GM18520 (cell line): ENCODE results near the gene STRA8.

Experiments
- ATAC-seq: cut with Tn5 transposase; IDR thresholded peaks from one replicate; pipeline ENCODE4 v1.9.1; 2021; ENCODE audit not compliant: unreplicated experiment

The STRA8 gene

DNA sequence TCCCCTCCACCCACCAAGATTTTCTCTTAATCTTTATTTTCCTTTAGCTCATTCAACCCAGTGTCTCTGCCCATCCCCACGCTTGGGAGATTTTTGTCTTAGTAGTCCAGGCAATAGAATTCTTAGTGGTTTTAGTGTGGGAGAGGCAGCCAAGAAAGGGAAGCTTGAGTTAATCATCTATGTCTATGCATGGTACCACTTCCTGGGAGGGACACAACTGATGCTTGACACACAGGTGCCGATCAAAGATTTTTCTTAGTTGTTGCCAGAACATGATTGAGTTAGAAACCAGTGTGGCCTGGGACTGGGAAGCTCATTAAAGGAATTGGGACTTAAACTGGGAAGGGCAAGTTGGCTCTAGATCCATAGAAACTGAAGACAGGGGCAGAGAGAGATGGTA lies 3.1 kb downstream of the STRA8 start:
- no peak for ATAC-seq

DNA sequence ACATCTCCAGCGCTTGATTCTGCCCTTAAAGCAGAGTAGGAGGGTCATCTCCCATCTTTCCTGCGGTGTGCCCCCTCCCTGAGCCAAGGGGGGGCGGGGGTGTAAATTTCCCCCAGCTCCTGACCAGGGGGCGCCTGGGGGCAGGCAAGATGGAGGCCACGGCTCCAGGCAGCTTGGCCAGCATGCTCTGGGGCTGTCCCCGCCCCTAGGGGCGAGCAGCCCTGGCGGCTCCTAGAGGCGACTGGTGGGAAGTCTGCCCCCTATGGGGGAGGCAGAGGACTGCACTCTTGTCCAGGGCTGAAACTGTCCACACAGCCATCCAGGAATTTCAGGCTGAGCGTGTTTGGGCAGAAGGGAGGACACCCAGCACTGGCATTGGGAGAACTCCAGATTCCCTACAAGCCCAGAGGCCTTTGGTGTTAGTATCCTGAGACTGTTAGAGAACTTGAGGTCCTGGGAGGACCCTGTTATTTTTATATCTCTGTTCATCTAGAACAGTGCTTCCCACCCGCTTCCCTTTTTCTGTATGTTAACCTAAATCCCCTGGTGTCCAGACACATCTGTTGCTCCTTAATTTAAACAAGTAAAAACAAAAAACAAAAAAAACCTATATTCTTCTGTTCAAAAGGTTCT lies 4.6 kb downstream of the STRA8 start:
- ATAC-seq: no peak

DNA sequence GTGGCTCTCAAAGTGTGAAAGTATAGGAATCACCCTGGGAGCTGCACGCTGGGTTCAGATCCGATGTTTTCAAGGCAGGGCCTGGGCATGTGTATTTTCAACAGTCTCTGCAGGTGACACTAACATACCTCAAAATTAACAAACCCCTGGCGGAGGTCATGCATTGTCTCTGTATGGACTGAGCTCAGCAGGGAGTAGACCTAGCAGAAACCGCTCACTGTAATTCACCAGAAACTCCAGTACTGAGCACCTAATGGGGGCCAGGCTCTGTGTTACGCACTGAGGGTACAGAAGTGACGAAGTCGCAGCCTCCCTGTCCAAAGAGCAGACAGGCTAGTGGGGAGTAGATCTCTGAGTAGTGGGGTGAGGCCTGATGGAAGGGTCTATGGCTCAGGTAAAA lies 5.6 kb downstream of the STRA8 start:
- no peak for ATAC-seq

DNA sequence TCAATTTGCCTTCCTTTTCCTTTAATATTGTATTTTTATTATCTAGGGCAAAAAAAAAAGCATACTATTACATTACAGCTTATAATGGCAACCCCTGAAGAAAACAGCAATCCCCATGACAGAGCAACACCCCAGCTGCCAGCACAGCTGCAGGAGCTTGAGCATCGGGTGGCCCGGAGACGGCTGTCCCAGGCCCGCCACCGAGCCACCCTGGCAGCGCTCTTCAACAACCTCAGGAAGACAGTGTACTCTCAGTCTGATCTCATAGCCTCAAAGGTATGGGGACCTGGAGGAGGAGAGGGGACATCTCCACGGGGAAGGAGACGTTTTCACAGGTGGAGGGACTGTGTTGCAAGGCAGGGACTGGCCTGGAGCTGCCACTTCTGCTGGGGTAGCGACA lies 6.8 kb downstream of the STRA8 start:
- no peak for ATAC-seq

DNA sequence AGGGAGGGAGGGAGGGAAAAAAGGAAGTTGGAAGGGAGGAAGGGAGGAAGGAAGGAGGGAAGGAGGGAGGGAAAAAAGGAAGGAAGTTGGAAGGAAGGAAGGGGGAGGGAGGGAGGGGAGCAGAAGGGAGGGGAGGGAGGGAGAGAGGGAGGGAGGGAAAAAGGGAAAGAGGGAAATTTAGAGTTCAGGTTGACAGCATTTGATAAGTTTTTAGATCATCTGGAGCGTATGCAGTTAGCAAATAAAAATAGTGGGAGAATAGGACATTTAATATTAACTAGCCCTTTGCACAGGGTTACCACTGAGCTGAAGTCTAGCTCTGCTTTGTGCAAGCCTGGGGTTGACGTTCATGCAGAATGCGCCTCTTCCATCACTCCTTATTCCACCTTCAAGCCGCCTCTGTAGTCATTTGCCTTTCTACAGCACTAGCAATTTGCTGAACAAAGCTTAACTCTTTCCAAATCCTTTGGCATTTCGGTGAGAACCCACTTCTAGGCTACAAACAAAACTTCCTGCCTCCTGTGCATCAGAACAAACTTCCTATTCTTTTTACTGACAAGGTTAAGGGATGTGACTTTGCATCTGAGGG lies 8.6 kb downstream of the STRA8 start:
- ATAC-seq: no peak

DNA sequence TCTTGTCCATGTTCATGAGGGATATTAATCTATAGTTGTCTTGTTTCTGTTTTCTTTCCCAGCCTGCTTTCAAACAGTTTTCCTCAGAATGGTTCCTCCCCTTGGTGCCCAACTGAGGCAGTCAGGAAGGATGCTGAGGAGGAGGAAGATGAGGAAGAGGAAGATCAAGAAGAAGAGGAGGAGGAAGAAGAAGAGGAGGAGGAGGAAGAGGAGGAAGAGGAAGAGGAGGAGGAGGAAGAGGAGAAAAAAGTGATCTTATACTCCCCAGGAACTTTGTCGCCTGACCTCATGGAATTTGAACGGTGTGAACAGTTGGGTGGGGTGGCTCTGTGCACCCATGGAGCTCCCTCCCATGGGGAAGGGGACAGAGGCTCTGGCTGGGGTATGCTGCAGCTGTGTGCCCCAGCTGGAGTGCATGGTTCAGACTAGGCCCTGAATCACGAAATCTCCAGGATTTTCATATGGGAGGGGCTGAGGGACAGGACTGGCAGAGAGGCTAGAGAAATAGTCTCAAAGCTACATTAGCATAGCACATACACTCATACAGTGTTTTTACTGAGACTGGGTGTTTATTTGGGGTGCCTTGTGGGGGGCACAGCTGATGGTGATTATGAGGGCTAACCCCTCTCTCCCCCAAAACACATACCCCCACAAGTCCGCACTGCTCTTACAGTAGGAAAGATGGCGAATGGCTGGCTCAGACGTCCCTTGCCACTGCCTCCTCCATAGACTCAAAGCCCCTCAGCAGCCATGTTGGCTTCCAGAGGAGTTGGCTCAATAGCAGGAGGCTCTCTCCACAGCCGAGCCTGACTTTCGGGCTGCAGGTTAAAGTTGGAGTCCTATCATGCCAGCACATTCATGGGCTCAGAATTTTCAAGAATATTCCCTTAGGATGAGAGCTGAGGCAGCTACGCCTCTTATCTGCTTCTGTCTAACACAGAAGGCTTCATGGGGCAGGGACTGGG lies 11.9 kb downstream of the STRA8 start:
- ATAC-seq: no peak

DNA sequence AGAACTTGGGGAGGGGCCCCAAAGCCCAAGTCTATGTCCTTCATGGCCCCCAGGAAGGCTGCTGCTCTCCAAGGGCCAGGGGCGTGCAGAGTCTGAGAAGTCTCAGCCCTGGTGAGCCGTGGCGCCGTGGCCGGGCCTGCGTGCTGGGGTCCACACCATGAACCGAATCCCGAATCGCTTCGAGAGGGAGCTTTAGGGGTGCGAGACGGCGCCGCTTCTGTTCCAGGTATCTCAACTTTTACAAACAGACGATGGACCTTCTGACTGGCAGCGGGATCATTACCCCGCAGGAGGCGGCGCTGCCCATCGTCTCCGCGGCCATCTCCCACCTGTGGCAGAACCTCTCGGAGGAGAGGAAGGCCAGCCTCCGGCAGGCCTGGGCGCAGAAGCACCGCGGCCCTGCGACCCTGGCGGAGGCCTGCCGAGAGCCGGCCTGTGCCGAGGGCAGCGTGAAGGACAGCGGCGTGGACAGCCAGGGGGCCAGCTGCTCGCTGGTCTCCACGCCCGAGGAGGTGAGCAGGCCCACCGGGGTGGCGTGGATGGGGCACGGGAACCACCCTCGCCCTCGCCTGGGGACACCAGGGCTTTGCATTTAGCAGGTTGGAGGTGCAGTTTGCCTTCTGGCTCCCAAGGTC lies 12.7 kb downstream of the STRA8 start:
- ATAC-seq: no peak

DNA sequence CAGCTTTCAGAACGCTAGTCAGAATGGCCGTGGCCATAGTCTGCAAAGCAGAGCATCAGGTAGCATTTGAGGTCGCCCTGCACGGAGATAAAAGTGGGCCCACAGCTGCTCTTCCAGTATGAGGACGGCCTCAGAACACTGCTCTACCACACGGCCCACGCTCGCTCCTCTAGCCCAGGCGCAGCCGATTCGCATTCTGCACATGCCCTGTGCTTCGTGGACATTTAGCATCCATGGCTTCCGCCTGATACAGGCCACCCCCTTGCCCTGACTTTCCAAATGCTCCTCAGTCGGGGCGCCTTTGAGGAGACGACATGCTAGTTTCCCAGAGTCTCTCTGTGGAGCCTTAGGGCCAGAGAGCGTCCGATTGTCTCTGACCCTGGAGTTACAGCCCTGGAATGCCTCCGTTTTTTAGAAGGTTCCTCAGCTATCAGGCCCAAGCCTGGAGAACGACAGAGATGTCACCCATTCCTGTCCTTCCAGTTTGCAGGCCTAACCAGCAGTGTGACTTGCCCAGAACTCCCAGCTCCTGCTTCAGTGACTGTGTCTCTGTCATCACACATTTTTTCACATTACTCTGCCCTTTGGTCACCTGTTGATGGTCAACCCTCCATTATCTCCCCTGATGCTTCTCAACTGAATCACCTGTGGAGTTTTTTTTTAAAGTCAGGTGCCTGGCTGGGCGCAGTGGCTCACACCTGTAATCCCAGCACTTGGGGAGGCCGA lies 14.3 kb downstream of the STRA8 start:
- no peak for ATAC-seq

DNA sequence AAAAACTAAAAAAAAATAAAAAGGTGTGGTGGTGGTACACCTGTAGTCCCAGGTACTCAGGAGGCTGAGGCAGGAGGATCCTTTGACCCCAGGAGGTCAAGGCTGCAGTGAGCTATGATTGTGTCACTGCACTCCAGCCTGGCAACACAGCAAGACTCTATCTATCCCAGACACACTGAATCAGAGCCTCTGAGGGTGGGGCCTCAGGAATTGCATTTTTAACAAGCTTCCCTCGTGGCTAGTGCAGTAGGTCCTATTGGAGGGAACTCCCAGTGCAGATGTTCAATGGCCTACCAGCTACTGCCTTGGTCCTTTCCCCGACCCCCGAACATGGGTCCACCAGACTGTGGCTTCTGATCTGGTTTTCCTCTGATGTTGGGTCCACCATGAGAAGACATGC lies 14.9 kb downstream of the STRA8 start:
- no peak for ATAC-seq

DNA sequence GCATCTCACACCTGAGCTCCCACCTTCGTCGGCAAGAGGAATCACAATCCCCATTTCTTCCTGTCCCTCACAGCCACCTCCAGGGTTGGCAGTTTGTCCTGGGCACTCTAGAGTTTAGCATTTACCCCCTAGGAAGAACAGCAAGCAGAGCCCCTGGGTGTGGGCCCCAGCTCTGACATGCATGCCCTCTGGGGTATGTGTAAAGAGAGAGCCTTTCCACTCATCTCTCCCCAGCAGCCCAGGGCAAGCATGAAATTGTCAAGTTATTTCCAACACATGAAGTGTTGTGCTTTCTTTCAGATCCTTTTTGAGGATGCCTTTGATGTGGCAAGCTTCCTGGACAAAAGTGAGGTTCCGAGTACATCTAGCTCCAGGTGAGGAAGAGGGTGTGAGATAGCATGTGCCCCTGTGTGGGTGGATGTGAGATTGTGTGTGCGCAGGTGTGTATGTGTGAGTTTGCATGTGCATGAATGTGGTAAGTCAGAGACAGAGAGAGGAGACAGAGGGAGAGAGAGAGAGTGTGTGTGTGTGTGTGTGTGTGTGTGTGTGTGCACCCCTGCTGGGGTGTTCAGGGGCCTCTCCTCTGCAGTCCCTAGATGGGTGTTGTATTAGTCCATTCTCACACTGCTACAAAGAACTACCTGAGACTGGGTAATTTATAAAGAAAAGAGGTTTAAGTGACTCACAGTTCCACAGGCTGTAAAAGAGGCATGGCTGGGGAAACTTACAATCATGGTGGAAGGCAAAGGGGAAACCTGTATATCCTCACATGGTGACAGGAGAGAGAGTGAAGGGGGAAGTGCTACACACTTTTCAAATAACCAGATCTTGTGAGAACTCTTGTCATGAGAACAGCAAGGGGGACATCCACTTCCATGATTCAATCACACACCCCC lies 18.1 kb downstream of the STRA8 start:
- no peak for ATAC-seq

DNA sequence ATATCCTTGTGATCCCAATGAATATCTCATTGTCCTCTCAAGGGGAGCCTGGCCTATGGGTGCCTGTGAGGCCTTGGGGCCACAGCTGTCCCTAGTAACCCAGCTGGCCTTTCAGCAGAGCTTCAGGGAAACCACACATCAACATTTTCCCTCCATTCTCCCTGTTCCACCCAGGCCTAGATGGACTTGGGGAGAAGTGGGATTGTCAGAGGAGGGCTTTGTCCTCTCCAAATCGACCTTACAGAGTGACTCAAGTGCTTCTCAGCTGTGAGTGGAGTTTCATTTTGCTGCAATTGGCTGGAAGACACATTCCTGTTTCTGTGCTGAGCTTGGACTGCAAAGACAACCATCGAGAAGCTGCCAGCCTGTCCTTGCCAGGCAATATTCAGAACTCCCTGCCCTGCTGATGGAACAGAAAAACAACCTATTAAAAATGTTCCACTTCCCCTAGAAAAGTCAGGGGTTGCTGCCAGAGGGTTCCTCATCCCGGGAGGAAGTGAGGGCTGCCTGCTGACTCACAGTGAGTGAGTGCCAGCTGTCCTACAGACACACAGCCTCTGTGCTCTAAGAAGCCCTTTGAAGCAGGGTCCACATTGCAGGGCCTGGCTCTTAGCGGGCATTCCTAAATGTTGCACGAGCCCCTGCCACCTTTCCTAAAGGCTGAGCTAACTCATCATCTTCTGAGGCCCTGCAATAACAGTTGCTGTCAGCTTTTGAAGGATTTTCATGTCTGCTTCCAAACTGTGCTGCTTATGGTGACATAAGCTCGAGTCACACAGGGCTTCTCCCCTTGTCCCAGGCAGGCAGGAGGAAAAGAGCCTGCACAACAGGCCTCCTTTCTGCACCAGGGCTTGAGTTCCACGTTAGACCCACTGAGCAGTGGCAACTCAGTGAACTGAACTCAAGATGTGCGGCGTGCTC lies 20.5 kb downstream of the STRA8 start:
- ATAC-seq: no peak

DNA sequence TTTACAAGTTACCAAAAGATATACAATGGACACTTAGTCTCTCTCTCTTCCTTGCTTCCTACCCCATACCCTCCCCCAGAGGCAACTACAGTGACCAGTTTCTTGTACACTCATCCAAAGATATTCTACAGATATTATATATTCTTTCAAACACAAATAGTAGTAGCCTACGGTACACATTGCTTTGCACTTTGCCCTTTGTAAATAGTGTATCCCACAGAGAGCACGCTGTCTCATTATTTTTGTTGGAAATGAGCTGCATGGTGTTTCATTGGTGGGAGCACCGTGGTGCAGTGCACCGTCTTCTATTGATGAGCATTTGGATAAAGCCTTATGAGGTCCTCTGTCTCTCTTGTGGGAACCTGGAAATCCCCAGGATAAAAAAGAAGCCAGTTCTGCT lies 24.2 kb downstream of the STRA8 start:
- ATAC-seq: no peak

DNA sequence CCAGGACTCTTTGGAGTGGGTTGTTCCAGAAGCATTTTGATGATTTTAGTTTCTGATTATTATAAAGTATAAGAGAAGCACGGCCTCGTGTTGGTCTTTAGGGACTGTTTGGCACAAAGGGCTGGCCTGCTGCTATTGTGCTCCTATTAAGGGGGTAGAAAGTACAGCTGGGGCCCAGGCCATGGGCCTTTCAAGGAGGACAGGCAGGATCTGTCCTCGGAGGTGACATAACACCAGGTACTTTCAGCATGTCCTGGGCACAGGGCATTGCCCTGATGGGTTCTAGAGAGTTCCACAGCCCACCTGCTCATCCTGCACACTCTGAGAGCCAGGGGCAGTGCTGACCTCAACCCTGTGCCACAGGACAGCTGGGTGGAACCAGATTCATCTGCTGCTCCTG lies 24.9 kb downstream of the STRA8 start:
- ATAC-seq: no peak

DNA sequence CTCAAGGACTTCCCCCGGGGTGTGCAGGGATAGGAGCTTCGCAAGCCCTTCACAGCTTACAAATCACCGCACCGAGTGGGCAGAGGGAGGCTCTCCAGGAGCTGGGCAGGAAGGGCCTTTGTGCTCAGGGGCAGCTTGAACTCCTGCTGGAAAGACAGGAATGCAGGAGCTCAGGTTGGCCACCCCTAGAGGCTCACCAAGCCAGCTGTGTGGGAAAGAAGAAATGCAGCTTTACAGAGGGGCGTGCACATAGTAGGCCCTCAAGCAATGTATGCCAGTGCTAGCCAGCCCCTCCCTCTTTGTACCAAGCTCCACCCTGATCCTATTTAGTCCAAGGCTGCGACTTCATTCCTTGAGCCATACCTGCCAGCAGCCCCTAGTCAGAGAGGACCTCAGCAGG lies 26.1 kb downstream of the STRA8 start:
- no peak for ATAC-seq

DNA sequence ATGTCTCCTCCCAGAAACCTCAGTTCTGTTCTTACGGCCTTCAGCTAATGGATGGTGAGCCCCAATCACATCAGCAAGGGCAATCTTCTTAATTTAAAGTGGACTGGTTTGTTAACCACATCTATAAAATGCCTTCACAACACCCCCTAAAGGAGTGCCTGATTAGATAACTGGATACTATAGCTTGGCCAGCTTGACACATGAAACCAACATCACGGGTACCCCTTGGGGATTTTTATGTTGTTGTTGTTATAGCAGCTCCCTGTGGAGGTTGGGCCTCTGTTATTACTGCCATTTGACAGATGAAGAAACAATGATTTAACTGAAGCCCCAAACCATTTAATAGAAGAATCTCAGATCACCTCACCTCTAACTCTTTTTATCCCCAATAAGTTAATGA lies 26.8 kb downstream of the STRA8 start:
- no peak for ATAC-seq

DNA sequence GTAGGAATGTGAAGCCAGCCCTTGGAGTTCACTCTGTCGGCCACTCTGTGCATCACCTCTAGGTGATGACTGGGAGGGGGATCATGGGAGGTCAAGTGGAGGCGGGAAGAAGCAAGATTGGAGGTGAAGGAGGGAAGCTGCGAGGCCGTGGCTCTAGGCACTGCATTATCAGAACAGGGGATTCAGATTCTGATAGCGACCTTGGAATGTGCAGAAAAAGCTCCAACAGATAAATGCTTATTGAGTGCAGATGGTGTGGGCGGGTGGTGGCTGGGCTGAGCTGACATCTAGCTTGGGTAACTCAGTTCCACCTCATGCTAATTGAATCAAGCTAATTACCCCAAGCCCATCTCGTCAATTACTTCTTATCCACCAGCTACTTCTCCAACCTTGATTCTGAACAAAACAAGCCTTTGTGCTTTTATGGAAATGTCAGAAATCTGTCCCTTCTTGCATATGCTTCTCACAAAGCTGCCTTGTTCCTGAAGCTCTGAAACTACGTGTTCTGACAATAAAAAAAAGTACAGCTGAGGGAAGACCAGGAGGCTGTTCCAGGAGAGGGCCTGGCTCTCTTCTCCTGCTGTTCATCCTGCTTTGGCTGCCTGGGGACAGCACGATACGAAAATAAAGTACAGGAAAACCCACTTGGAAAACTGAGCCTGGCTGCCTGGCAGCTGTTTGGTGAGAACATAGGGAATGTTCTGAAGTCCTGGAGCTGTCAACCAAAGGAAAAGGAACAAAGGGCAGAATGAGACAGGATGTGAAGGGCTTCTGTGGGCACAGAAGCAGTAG lies 27.5 kb downstream of the STRA8 start:
- ATAC-seq: no peak

DNA sequence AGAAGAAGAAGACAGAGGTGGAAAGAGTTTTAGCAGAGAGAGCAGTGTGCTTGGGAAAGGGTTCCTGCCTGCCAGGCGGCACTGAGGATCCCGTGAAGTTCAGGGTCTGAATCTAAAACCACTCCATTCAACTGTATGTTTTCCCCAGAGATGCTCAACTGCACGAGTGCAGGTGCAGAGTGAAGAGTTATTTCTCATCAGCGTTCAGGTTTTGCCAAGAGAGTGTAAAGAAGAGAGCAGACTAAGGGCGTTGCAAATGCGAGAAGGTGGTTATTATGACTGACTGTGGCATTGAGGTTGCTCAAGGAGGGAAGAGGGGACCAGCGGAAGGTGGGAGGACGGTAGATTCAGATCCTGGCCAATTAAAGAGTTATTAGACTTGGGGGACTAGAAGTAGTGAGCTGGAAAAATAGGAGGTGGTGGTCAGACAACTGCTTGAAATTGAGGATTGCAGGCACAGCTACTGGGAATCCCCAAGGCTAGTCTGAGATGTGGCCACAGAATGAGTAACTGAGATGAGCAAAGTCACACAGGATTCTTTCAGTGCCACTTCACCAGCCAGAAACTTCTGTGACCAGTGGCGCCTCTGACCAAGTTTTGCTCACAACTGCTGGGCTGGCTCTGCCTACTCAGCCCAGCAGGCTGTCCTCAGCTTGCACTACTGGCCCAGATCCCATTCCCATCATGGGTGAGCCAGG lies 29.1 kb downstream of the STRA8 start:
- no peak for ATAC-seq
